DND-41 (cell line): ENCODE results near the gene TBC1D5.
"Not testable (repeated sequence)": the region's sequence is repeated elsewhere in the genome, so short reads cannot be mapped to it uniquely, and the experiment has no call there.

ENCODE experiments used
- ATAC-seq: fragments of 200-7000 bp; cut with Tn5 transposase; 3 replicates; pipeline ENCODE4 v1.9.1; 2021; ENCODE audit warnings: low read depth; ENCODE audit not compliant: insufficient read depth
- DNase-seq: peaks from one replicate; pipeline ENCODE4 v3.0.0-alpha.2; 2020
- H2AFZ ChIP-seq: 2 replicates; pipeline ENCODE4 v1.6.0; 2012; ENCODE audit warnings: low read depth, low read length
- H3K27ac ChIP-seq: 2 replicates; pipeline ENCODE4 v1.5.1; 2012; ENCODE audit warnings: low read length, inconsistent platforms
- H3K27me3 ChIP-seq: fragments of 200-600 bp; sonication (generic); 2 replicates; pipeline ENCODE4 v1.6.0; 2012; ENCODE audit warnings: low read length, mild to moderate bottlenecking, inconsistent platforms; ENCODE audit not compliant: insufficient read depth, poor library complexity
- H3K36me3 ChIP-seq: 2 replicates; pipeline ENCODE4 v1.5.1; 2012; ENCODE audit warnings: low read length, inconsistent platforms; ENCODE audit not compliant: insufficient read depth
- H3K4me1 ChIP-seq: 2 replicates; pipeline ENCODE4 v1.5.1; 2012; ENCODE audit warnings: mild to moderate bottlenecking, low read length; ENCODE audit not compliant: insufficient read depth
- H3K4me2 ChIP-seq: 2 replicates; pipeline ENCODE4 v1.6.0; 2012; ENCODE audit warnings: mild to moderate bottlenecking, moderate library complexity, low read length, inconsistent platforms; ENCODE audit not compliant: insufficient read depth
- H3K4me3 ChIP-seq, 2 experiments: fragments of 200-600 bp in 1 of 2; shearing (Covaris generic) in 1 of 2; 2 replicates each; pipeline ENCODE4 v1.5.1; 2012 to 2016; ENCODE audit warnings: inconsistent platforms in 2 of 2, low read length in 2 of 2, mild to moderate bottlenecking in 2 of 2, low read depth in 1 of 2, moderate library complexity in 1 of 2
- H3K79me2 ChIP-seq: 2 replicates; pipeline ENCODE4 v1.6.0; 2012; ENCODE audit warnings: low read length, inconsistent platforms; ENCODE audit not compliant: insufficient read depth
- H3K9ac ChIP-seq: 2 replicates; pipeline ENCODE4 v1.6.0; 2012; ENCODE audit warnings: low read depth, mild to moderate bottlenecking, inconsistent platforms, low read length, moderate library complexity
- H3K9me3 ChIP-seq: 2 replicates; pipeline ENCODE4 v1.5.1; 2012; ENCODE audit warnings: low read length, moderate library complexity, mild to moderate bottlenecking, inconsistent platforms; ENCODE audit not compliant: insufficient read depth, severe bottlenecking
- H4K20me1 ChIP-seq: 2 replicates; pipeline ENCODE4 v1.6.0; 2012; ENCODE audit warnings: low read length; ENCODE audit not compliant: insufficient read depth
- CTCF ChIP-seq: IDR thresholded peaks from 2 replicates; pipeline ENCODE4 v1.5.1; 2012; ENCODE audit warnings: borderline replicate concordance, low read length, moderate library complexity, mild to moderate bottlenecking; ENCODE audit not compliant: poor library complexity, severe bottlenecking; ENCODE audit errors: extremely low read depth
- EZH2 ChIP-seq: IDR thresholded peaks from 3 replicates; pipeline ENCODE4 v1.6.1; 2012; ENCODE audit warnings: borderline replicate concordance, low read depth, mild to moderate bottlenecking, moderate library complexity, low read length, inconsistent platforms; ENCODE audit not compliant: severe bottlenecking

The TBC1D5 gene

GRCh38 chr3:17655743-17656142 lies 86.7 kb downstream of the TBC1D5 start:
- no peaks in the 10 kb centered on the region for H3K9me3 ChIP-seq
- no peaks in the 10 kb centered on the region for H3K36me3 ChIP-seq
- peaks cover 20% of the 10 kb centered on the region for H3K4me1 ChIP-seq
- no peak overlapping the region for H3K9ac ChIP-seq
- H3K27ac ChIP-seq: no peak overlapping the region
- no peak overlapping the region for H3K4me3 ChIP-seq
- TF ChIP-seq CTCF (no peak), EZH2 (no peak)
- DNase-seq (no peak), ATAC-seq (no peak)
- peaks cover 7% of the 10 kb centered on the region for H4K20me1 ChIP-seq
- no peaks in the 10 kb centered on the region for H3K27me3 ChIP-seq
- H3K79me2 ChIP-seq: peaks cover 52% of the 10 kb centered on the region
- no peak overlapping the region for H2AFZ ChIP-seq
- H3K4me2 ChIP-seq: no peak overlapping the region

GRCh38 chr3:17649748-17650147 lies 92.7 kb downstream of the TBC1D5 start:
- not testable (repeated sequence) for H3K9ac ChIP-seq, H3K4me1 ChIP-seq, H3K27me3 ChIP-seq, DNase-seq, H4K20me1 ChIP-seq, H3K4me2 ChIP-seq, ATAC-seq, H3K9me3 ChIP-seq, H3K4me3 ChIP-seq, H2AFZ ChIP-seq, H3K36me3 ChIP-seq, H3K27ac ChIP-seq
- H3K79me2 ChIP-seq: peaks cover 53% of the 10 kb centered on the region

- H3K4me3 ChIP-seq, H2AFZ ChIP-seq, H3K36me3 ChIP-seq, H3K9ac ChIP-seq, H3K27ac ChIP-seq, H3K4me1 ChIP-seq, H3K4me2 ChIP-seq, H4K20me1 ChIP-seq, ATAC-seq, H3K27me3 ChIP-seq, DNase-seq, H3K9me3 ChIP-seq: not testable (repeated sequence)
- H3K79me2 ChIP-seq: peaks cover 61% of the 10 kb centered on the region
Measured at GRCh38 chr3:17648630-17649355, 93.6 kb downstream of the TBC1D5 start.

GRCh38 chr3:17645074-17645698 lies 97.2 kb downstream of the TBC1D5 start:
- Histone ChIP-seq H3K27me3 (no peaks in the 10 kb centered on the region), H2AFZ (no peak overlapping the region), H3K4me3 (no peak overlapping the region), H3K79me2 (peaks cover 66% of the 10 kb centered on the region), H4K20me1 (no peaks in the 10 kb centered on the region; the same call in 1 of the 2 replicates), H3K9me3 (no peaks in the 10 kb centered on the region), H3K27ac (no peak overlapping the region), H3K36me3 (no peaks in the 10 kb centered on the region), H3K9ac (no peak overlapping the region), H3K4me2 (no peak overlapping the region), H3K4me1 (no peaks in the 10 kb centered on the region)
- peak; percentile 67; the same call in 2 of the 3 replicates for ATAC-seq
- TF ChIP-seq EZH2: no peak
- peak; percentile 72 for TF ChIP-seq CTCF
- no peak for DNase-seq
